ENCODE results near the gene PTPRF.

Gene PTPRF

DNA sequence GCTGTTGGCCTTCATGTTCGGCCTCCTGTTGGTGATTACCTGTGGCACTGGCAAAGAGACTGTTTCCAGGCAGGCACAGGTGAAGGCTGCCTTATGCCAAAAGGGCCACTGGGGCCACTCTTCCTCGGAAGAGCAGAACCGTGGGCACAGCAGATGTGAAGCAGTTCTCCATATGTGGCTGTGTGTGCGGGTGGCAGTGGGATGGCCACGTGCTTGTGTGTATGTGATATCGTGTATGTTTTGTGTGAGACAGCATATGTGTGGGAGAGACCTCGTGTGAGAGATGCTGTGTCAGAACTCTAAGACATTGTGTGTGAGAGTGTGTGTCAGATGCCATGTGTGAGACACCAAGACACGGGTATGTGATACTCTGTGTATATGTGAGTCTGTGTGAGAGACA, 65.9 kb downstream of the PTPRF start:
- no peak for DNase-seq (ENCODE audit: low read depth)
- TF ChIP-seq, protein P1, sequence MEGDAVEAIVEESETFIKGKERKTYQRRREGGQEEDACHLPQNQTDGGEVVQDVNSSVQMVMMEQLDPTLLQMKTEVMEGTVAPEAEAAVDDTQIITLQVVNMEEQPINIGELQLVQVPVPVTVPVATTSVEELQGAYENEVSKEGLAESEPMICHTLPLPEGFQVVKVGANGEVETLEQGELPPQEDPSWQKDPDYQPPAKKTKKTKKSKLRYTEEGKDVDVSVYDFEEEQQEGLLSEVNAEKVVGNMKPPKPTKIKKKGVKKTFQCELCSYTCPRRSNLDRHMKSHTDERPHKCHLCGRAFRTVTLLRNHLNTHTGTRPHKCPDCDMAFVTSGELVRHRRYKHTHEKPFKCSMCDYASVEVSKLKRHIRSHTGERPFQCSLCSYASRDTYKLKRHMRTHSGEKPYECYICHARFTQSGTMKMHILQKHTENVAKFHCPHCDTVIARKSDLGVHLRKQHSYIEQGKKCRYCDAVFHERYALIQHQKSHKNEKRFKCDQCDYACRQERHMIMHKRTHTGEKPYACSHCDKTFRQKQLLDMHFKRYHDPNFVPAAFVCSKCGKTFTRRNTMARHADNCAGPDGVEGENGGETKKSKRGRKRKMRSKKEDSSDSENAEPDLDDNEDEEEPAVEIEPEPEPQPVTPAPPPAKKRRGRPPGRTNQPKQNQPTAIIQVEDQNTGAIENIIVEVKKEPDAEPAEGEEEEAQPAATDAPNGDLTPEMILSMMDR (conservative IDR thresholded peaks at IDR 0.05; ENCODE audit: low read length) = no peak

DNA sequence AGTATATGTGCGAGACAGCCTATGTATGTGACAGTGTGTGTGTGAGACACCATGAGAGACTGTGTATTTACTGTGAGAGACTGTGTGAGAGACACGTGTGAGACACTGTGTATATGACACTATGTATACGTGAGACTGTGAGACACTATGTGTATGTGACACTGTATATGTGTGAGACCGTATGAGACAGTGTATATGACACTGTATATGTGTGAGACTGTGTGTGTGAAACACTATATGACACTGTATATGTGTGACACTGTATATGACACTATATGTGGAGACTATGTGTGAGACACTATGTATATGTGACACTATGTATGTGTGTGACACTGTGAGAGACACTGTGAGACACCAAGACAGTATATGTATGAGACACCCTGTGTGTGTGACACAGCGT, 66.3 kb downstream of the PTPRF start:
- TF ChIP-seq, protein P1 (conservative IDR thresholded peaks at IDR 0.05; ENCODE audit: low read length) = no peak

More for the DNA sequence above, 65.9 kb downstream of the PTPRF start:
- H3K4me3 ChIP-seq (ENCODE audit: low read length) = no peak overlapping the region

GRCh38 chr1:43597721-43598120, 67.0 kb downstream of the PTPRF start:
- DNase-seq (ENCODE audit: low read depth) = no peak
- TF ChIP-seq, protein P1 (conservative IDR thresholded peaks at IDR 0.05; ENCODE audit: low read length) = no peak
- H3K4me3 ChIP-seq (ENCODE audit: low read length) = no peak overlapping the region

More for the DNA sequence above, 66.3 kb downstream of the PTPRF start:
- no peak for DNase-seq (ENCODE audit: low read depth)
- H3K4me3 ChIP-seq (ENCODE audit: low read length) = no peak overlapping the region

DNA sequence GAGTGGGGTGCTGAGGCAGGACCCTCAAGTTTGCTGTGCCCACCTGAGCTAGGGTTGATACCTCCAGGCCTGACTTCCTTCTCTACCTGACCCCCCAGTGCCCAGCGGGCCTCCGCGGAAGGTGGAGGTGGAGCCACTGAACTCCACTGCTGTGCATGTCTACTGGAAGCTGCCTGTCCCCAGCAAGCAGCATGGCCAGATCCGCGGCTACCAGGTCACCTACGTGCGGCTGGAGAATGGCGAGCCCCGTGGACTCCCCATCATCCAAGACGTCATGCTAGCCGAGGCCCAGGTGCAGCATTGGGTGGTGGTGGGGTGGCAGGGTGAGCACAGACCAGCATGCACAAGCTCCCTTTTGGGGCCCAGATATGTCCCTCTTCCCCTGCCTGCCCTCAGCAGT, 67.9 kb downstream of the PTPRF start:
- TF ChIP-seq, protein P1 (conservative IDR thresholded peaks at IDR 0.05; ENCODE audit: low read length) = no peak
- no peak for DNase-seq (ENCODE audit: low read depth)
- no peak overlapping the region for H3K4me3 ChIP-seq (ENCODE audit: low read length)

DNA sequence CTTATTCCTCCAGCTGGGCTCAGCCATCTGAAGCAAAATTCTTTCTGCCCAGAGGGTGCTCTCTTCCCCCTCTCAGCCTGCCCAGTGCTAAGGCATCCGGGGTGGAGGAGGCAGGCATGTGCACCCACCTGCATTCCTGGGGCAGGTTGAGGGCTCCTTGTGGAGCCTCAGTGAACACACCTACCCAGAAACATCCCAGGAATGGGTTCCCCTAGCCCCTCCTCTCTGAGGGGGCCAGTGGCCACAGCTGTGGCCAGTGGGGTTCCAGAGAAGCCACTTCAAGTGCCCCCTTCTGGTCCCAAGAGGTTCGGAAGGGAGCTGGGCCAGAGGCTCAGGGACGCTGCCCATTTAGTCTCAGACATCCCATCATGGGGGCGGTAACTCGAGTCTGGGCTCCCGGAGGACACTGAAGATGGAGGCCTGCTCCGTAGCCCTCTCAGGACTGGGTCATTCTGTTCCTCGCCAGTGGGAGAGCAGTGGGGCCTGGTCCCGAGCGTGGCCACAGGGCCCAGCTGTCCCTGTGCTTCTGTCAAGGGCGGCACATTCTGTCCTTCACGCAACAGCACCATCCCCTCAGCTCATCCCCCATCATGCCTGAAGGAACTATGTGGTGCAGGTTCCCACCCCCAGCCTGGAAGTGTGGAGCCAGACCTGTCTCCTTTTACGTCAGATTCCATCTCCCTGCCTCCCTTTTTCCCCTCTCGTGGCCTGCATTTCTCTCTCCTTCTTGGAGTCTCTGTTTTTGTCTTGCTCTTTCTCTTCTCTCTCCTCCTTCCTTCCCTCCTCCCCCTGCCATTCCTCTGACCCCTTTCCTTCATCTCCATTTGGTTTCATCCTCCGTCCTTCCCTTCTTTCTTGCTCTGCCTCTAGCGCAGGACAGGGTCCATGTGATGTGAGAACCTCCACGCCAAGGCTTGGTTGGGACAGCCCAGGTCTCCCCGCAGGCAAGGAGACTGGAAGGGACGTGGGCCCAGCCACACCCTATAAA, 69.6 kb downstream of the PTPRF start:
- TF ChIP-seq, protein P1 (conservative IDR thresholded peaks at IDR 0.05; ENCODE audit: low read length) = no peak
- no peak for DNase-seq (ENCODE audit: low read depth)
- no peak overlapping the region for H3K4me3 ChIP-seq (ENCODE audit: low read length)

DNA sequence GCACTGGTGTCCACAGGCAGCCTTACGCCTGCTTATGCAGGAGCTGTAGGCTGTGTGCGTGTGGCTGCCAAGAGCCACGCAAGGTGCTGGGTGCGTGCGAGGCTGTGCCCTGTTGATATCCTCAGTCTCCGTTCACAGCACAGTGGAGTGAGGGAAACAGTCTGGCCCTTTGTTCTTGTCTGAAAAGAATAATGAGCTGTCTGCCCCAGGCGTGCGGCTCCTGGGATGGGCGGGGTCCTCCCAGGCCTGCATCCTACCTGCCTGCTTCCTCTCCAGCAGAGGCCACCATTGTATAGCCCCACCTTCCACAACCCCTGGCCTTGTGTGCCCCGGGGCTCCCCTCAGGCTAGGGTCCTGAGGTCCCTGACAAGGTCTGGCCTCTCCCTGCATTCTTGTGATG, 72.3 kb downstream of the PTPRF start:
- no peak for DNase-seq (ENCODE audit: low read depth)
- H3K4me3 ChIP-seq (ENCODE audit: low read length) = no peak overlapping the region
- TF ChIP-seq, protein P1 (conservative IDR thresholded peaks at IDR 0.05; ENCODE audit: low read length) = no peak

DNA sequence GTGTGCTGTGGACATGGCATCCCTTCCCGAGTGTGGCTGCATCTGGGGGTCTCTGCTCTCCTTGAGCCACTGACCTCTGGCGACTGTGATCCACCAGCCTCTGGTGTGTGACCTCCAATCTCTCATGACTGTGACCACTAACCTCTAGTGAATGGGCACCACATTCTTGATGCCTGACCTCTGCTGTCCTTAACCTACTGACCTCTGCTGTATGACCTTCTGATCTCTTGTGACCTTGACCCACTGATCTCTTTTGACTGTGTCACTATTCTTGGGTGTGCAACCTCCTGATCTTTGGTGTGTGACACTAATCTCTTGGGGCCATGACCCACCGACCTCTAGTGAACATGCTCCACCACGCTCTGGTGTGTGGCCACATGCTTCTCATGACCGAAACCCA, 73.5 kb downstream of the PTPRF start:
- TF ChIP-seq, protein P1 (conservative IDR thresholded peaks at IDR 0.05; ENCODE audit: low read length) = no peak
- no peak for DNase-seq (ENCODE audit: low read depth)
- H3K4me3 ChIP-seq (ENCODE audit: low read length) = no peak overlapping the region

Measured in AG10803 (cell line).